Activated naive CD4-positive, alpha-beta T cell (primary cell): ENCODE results near the gene RAPGEF5.

ENCODE experiments used
- DNase-seq, 4 experiments: peaks; one replicate each; lab custom pipeline; 2025; lab: John Stamatoyannopoulos, UW

Gene RAPGEF5

DNA sequence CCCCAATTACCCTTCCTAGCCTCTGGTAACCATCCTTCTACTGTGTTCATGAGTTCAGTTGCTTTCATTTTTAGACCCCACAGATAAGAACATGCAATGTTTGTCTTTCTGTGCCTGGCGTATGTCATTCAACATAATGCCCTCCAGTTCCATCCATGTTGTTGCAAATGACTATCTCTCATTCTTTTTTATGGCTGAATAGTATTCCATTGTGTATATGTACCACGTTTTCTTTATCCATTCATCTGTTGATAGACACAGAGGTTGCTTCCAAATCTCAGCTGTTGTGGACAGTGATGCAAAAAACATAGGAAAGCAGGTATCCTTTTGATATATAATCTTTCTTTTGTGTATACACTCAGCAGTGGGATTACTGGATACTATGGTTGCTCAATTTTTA is 51.2 kb downstream of the RAPGEF5 start:
- no peak for DNase-seq

DNA sequence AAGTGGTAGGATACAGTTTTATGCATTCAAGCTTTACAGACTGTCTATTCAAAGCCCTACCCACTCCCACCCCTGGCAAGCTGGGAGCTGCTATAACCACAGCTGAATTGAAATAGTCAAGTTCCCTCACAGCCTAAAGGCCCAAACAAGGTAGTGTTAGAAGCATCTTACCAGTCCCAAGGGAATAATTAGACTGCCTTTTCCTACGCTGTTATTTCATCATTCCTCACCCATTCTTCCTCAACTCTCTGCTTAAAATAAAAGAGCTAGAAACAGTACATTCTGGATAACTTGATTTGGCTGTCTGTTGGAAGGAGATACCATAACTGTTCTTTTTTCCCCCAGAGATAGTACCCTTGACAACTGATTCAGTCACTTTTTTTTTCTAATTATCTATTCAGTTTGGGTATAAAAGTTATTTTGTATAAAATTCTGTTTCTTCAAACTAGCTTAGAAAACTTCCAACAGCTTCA is 54.0 kb downstream of the RAPGEF5 start:
- no peak for DNase-seq

DNA sequence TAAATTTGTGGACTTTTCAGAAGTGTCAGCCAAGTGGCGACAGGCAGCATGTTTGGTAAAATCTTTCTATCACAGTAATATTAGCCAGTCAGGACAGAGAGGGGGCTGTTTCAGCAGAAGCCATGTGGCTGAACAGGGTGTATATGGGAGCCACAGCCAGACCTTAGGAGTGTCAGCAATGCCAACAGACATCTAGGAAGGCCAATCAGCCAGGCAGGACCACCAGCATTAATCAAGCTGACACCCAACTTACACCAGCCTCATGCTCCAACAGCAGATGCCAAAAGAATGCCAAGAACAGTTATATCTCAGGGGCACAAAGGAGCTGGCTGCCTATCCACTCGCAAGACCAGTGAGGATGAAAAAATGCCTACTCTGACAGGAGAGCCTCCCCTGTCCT is 54.8 kb downstream of the RAPGEF5 start:
- DNase-seq: no peak

DNA sequence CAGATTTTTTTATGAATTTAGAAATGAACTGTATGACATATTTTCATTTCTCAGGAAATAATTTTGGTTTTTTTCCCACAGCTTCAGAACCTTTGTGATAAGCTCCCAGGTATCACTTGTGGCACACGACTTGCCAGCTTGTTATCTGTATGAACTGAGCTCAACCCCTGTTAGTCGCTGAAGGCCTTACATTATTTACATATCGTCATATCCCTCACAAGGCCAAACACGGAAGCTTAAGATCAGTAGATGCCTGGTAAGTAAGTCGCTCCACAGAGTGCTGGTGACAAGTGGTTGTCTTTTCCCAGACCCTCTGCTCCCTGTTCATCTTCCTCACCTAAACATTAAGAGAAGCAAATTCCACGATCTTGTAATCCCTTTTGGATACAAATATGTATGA is 55.2 kb downstream of the RAPGEF5 start:
- DNase-seq: no peak

DNA sequence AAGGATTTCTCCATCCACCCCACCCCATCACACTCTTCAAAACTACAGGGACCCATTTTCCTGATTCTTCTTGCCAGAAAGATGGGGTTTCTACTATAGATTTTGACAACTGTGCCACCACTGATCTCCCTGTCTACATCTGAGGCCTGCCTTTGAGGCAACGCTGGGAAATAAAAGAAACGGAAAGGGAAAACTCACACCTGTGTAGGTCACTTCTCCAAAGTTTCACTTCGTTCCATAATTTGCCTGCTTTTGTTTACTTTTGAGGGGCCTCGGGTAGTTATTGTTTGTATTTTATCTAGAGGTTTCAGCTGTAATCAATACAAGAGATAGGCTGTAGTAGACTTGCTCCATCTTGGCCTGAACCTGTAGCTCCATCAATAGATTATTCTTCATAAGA is 56.1 kb downstream of the RAPGEF5 start:
- no peak for DNase-seq

DNA sequence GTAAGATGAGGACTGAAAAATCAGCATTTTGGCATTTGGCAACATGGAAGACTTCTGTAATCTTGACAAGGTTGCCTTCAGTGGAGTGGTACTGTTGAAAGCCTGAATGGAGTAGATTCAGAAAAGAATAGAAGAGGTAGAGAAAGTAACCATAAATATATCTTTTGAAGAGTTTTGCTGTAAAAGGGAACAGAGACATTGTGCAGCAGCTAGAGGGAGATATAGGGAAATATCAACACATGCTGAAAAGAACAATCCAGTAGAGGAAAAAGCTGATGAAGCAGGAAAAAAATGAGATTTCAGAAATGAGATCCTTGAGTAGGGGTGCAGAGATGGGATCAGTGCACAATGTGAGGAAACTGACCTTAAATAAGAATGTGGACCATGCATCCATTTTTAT is 60.0 kb downstream of the RAPGEF5 start:
- no peak for DNase-seq

DNA sequence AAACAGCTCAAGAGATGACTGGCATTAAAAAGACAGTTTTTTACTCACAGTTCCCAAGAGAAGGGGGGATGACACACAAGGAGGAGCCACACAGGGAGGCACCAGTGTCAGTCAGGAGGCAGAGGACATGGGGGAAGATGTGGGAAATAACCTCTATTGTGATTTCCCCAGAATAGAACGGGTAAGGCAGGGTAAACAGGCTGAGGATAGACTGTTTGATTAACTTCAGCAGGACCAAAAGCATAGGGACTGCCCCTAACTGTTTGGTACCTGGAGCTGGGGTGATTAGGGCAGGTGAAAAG is 60.7 kb downstream of the RAPGEF5 start:
- no peak for DNase-seq

DNA sequence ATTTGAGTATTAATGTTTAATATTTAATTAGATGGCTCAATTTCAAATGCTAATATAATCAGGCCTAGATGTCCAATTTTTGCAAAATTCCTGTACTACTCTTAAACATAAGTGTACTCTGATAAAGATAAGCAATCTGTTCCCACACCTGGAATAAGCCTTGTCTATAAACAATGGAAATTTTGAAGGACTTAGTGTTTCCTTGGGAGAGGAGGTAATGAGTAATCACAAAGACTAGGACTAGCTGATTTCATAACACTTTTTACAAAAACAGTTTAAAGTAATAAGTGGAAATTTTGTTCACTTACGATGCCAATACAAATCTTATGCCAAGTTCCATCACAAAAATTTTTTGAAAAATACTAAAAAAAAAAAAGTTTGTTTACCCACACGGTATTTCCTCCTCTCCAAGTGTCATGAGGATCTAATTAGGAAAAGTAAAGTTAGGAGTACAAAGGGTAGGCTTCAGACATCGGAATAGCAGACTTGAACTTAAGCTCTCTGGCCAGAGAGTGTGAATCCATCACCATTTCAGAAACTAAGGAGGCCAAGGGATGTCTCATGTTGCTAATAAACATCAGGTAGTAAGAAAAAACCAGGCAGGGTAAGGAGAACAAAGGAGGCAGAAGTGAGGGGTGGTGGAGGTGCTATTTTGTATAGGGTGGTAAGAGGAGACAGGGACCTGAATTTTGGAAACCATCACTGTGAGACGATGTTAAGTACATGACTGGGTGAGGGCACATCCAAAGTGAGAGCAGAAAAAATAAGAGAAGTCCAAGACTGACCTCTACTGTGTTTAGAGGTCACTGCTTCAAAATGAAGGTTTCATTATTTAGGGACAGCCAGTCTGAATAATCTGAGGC is 61.3 kb downstream of the RAPGEF5 start:
- no peak for DNase-seq

DNA sequence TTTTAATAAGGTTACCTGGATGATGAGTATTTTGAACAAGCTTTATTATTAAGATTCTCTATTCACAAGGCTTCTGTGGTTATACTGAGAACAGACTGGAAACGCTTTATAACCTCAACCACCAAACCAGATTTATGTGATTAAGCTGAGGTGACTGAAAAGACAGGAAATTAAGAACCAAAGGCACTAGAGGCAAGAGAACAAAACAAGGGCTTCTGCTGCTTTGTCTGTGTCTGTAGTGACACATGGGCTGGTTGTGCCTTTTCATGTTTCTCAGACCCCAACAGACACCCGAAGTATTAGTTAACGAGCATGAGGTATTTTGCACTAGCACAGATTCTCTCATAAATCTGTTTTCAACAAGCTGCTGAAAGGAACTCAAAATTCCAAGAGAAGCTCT is 64.4 kb downstream of the RAPGEF5 start:
- DNase-seq: no peak

DNA sequence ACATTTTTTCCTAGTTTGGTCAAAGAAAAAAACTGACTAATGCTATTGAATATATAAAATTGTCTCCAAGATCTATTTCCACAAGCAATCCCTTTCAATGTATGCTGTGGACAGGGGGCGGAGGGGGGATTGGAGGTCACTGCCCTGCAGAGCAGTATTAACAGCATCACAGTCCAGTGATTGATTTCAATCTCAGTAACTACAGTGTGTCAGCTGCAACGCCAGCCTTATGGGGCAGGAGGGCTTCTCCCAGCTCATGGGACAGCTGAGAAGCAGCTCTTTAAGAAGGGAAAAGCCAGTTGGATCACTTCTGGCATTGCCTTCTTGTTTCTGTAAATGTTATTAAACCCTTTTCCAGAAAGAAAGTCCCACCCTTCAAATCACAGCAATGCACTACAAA is 65.0 kb downstream of the RAPGEF5 start:
- DNase-seq: no peak

DNA sequence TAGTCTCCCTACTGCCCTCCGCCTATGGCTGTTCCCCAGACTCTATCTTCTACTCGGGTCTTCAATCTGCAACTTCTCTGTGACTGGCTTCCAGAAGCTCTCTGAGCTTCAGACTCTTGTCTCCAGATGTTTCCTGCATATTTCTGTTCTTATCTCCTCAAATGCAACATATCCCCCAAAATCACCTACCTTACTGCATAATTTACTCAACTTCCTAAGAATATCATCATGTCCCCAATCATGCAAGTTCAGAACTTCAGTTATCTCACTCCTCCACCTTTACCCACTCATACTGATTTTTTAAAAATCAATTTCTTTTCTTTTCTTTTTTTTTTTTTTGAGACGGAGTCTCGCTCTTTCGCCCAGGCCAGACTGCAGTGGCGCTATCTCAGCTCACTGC is 68.8 kb downstream of the RAPGEF5 start:
- no peak for DNase-seq

DNA sequence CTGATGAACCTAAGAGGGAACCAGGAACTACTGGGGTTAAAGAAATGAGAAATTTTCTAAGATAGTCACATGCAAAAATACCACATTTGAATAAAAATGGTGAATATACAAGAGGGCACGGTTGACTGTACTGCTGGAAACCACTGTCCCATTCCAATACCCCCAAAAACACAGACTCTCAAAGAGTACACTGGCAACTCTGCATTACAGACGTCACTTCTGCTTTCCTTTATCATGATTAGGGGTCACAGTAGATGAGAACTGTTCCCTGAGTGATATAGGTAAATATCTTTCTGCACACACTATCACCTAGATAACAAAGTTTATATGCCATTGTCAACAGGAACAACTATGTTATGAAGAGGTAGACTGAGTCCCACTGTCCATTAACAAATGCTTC is 69.5 kb downstream of the RAPGEF5 start:
- no peak for DNase-seq

DNA sequence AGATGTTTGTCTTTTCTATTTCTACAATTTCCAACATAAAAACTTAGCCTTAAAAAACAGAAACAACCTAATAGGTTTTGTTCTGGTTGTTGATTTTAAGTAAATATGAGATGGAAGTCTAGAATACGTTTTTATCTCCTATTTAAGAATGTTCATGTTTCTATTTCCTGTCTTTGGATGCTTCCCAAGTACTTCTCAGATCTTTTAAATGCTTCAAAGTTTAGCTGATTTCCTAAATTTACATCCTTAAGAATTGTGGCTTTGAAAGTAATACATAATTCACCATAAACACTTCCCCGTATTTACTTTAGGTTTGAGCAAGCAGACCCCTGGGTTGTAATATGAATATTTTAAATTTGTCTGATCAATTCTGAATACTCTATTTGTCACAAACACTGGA is 70.5 kb downstream of the RAPGEF5 start:
- DNase-seq: no peak

DNA sequence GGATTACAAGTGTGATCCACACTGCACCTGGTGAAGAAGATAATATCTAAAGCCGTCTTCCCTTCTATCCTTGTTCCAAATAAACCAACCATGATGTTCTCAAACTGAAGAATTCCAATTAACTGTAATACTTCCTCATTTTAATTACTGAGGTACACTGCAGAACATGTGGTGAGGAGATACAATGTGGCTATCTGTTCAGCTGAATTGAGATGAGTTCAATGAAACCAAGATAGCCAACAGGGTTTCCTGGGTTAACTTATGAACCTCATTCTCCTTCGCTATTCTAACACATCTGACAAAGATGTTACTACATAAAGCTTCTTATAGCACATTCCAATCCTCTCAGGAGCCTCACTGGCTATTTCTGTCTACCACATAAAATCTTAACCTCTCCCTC is 75.5 kb downstream of the RAPGEF5 start:
- no peak for DNase-seq

DNA sequence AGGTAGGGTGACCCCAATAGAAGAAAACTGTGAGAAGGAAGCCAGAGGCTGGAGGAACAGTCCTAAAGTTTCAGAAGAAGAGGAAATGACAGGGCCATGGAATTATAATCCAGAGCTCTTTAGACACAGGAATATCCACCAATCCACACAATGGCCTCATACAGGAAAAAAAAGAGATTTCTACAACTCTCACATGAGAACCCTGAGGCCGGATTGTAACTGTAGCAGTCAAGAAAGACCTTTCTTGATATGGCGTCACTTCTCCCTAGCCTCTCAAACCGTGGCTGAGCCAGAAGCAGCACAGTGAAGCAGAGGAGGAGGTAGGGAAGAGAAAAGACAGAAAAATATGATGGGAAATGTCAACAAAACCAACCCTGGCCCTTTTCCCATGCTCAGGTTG is 76.9 kb downstream of the RAPGEF5 start:
- DNase-seq: no peak

DNA sequence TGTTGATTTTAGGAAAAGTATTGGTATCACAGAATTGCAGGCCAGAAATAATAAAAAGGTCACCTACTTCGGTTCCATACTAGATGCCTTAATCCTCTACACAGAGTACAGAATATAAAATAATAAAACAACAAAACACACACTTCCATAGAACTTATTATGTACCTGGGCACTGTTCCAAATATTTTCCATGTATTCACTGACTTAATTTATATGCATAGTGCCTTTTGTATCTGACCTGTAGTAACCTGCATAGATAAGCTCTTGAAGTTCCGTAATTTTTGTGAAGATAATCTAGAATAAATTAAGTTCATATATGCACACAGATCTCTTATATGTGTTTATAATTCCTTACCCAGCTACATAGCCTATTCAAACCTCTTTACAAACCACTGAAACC is 78.3 kb downstream of the RAPGEF5 start:
- DNase-seq: no peak

DNA sequence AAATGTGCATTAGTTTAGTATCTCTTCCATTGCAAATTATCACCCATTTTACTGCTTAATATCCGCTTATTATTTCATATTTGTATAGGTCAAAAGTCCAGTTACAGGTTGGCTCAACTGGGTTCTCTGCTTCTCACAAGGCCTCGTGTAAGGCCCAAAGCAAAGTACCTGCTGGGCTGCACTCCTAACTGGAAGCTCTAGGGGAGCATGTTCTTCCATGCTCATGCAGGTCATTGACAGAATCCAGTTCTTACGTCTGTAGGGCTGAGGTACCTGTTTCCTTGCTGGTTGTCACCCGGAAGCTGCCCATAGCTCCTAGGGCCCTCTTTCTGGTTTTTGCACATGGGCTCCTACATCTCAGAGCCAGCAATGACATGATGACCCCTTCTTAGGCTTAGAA is 79.6 kb downstream of the RAPGEF5 start:
- DNase-seq: no peak

DNA sequence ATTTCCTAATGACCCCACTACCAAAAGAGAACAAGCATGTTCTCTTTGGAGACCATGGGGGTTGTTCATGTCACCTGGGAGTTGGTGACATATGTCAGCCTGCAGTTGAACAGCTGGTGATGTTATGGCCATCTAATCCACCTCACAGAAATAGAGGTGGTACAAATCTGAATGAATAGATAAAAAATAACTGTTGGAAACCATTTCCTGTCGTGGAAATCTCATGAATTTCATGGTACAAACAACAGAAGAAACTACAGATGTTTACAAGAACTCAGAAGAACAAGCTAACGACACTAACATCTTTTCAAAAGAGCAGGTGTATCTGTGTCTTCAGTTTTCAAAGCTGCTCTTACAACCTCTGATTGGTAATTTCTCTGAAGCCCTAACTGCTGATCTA is 81.3 kb downstream of the RAPGEF5 start:
- no peak for DNase-seq

DNA sequence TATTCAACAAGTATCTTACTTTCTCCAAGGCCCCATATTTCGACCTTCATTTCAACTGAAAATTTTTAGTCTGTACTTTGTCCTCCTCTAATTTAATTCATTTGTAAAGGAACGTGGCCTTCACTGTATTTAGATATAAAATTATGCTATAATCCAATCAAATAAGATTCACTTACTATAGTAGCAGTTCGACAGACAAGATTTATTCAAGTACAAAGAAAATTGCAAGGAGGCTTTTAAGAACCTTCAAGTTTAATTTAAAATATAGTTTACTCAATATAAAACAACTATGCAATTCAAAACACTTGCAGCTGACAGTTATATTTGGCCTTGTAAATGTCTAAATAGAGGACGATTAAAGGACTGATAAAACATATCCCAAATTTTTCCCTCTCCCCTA is 85.6 kb downstream of the RAPGEF5 start:
- no peak for DNase-seq

DNA sequence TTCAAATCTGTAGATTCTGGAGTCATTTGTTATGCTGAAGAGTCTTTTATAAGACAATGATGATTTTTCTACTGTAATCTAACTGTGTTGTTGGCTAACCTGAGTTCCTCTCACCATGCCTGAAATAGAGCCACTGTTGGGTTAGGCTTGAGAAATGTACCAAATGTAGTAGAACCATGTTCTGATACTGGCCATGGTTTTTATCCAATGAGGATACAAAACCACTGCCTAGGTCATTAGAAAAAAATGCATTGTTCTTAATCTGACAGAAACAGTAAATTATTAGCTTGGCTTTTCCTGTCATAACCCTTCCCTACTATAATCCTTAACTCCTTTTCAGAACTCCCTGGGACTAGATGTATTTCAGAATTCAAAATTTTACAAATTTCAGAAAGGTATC is 86.6 kb downstream of the RAPGEF5 start:
- DNase-seq: no peak

DNA sequence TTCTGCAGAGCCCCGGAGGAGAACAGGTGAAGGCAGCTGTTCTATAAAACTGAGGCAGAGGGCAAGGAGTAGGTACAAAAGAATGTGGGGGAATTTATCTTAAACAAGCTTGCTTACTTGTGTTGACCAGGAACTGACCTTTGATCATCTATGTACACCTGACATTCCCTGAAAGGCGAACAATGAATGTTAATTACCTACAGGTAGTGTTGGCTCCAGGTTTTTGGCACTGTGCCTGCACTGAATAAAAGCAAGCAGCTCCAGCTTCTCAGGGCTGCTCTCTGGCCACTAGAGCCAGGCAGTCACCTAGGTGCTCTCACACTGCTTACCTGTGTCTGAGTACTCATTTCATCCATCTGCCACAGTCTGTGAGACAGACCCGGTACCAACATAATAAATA is 87.0 kb downstream of the RAPGEF5 start:
- DNase-seq: no peak

DNA sequence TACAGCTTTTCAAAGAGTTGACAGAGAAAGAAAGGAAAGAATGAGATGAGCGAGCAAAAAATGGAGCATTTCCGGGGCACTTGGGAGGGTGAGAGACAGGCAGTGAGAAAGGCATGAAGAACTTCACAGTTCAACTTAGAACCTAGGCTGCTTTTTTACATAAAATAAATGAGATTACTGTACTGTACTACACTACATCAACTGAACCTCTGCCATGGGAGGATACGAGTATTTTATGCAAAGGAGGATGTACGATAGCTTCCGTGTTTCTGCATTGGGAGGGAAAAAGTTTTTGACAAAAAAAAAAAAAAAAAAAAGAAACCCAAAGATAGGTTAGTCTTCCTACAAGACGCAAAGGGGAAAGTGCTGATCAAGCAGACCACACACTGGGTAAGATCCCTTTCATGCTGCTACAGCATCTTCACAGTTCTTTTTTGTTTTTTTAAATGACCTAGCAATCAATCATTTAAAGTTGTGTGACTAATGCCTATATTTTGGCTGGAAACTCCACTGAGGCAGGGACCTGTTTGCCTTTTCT is 88.0 kb downstream of the RAPGEF5 start:
- DNase-seq: no peak

DNA sequence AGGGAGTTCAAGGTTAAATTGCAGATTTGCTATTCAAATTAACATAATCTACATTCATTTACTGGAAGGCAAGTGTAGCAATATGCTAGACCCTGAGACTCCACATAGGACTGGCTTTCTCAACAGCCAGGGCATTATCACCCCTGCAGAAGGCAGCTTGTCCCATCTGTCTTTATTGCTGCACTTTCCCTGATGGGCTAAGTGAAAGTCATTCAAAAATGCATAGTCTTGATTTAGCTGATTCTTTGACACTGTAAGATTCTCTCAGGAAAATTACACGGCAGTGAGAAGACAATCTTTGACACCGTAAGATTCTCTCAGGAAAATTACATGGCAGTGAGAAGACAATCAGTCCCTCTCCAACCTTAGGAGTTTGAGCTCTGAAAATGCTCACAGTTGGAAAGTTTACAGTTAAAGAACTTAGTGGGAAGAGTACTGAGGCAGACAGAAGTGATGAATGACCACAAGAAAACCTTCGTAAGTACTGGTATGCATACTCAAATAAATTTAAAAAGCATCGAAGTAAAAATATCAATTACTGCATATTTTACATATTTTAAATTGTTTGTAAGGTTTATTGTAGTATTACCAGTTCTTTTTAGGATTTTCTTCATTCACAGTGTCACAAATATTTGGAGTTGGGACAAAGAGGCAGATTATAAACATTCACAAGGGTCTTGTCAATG is 88.9 kb downstream of the RAPGEF5 start:
- DNase-seq: no peak

DNA sequence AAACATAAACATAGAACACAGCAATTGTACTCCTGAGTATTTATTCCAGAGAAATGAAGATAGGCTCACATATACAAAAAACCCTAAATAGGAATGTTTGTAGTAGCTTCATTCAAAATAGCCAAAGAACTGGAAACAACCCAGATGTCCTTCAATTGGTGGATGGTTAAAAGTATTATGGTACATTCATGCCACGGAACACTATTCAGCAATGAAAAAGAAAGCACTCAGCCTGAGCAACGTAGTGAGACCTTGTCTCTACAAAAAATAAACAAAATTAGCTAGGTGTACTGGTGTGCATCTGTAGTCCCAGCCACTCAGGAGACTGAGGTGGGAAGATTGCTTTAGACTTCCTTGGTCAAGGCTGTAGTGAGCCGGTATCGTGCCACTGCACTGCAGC is 94.4 kb downstream of the RAPGEF5 start:
- DNase-seq: no peak
